ENCODE measurements around the gene PRAC2.

The PRAC2 gene

DNA sequence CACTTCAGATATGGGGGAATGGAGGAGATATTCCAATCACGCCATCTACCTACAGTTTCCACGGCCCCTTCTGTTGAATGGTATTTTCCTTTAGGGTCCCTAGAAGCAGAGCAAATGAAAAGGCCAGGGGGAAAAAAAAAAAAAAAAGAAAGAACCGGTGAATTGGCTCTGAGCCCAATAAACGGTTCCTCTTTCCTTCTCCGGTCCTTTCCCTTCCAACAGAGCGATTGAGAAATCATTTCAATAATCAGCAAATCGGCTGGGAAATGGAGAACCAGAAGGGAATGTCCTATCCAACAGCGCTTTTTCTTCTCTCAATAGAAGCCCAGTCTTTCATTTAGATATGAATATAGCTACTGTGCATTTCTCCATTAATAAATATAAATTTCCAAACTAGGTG, 32.4 kb downstream of the PRAC2 start:
- no peak for DNase-seq (ENCODE audit: low spot score)

- DNase-seq (ENCODE audit: low spot score): no peak
Measured at GRCh38 chr17:48756830-48757251, 33.9 kb downstream of the PRAC2 start.

DNA sequence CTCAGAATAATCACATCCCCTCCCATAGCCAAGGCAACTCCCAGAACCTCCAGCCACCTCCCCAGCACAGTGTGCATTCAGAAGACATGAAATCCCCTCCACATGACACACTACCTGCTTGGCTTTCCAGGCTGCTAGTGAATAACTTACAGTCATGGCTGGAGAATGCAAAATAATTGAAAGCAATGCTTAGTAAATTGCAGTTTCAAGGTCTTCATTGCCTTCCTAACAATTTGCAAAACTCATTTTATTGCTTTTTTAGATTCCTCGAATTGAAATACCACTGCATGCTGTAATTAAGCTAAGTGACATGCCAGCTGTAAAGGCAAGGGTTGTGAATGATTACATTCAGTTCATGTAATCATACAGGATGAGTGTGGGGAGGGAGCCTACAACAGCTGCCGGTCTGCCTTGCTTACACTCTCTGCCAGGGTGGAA, 34.6 kb downstream of the PRAC2 start:
- peak; percentile 74 for DNase-seq (ENCODE audit: low spot score)

GRCh38 chr17:48759288-48759687, 36.3 kb downstream of the PRAC2 start:
- no peak for DNase-seq (ENCODE audit: low spot score)

GRCh38 chr17:48760411-48760810, 37.4 kb downstream of the PRAC2 start:
- DNase-seq (ENCODE audit: low spot score): no peak

- no peak for DNase-seq (ENCODE audit: low spot score)
Measured at GRCh38 chr17:48761114-48761513, 38.1 kb downstream of the PRAC2 start.

- DNase-seq (ENCODE audit: low spot score): no peak
Measured at GRCh38 chr17:48767263-48767774, 44.3 kb downstream of the PRAC2 start.

GRCh38 chr17:48769009-48769675, 46.2 kb downstream of the PRAC2 start:
- DNase-seq (ENCODE audit: low spot score): no peak

DNA sequence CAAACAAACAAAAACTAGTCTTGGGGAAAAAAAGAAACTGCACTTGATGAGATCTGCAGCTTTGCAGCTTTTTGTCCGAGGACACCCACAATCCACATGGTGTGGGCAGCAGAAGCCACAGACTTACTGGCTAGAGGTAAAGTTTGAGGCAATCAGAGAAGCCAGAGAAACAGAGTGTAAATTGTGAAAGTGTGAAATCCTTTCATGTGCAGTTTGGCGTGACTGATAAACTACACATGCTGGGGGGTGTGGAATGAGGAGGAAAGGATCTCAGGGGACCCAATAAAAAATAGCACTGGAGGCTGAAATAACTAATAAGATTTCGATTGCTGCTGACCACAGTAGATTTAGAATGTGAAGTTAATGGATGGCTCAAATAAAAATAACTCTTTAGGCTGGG, 48.0 kb downstream of the PRAC2 start:
- DNase-seq (ENCODE audit: low spot score): no peak

DNA sequence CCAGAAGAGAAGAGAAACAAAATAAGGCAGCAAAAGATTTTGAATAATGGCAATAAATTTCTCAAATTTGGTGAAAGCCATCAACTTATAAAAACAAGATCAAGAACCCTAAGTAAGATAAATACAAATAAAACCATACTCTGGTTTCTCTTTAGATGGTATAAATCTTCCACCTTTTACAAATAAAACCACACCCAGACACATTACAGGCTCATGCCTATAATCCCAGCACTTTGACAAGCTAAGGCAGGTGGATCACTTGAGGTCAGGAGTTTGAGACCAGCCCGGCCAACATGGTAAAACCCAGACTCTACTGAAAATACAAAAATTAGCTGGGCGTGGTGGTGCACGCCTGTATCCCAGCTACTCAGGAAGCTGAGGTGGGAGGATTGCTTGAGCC, 50.3 kb downstream of the PRAC2 start:
- DNase-seq (ENCODE audit: low spot score): no peak
